Astrocyte (in vitro differentiated cells and primary cell): ENCODE results near the gene ANKHD1.

ENCODE experiments used
- CTCF ChIP-seq: IDR thresholded peaks from 2 replicates; pipeline ENCODE4 v1.5.1; 2011; ENCODE audit warnings: low read depth, mild to moderate bottlenecking, inconsistent platforms, low read length, moderate library complexity; ENCODE audit not compliant: insufficient read depth
- EZH2 ChIP-seq: IDR thresholded peaks from 2 replicates; pipeline ENCODE4 v1.6.1; 2012; ENCODE audit warnings: mild to moderate bottlenecking, low read length, inconsistent platforms; ENCODE audit not compliant: insufficient read depth

GRCh38 chr5:140360101-140360500, 41.5 kb upstream of the ANKHD1 start, which contains the start of gene SLC4A9:
- TF ChIP-seq EZH2 (no peak), CTCF (no peak)
